Activated CD4-positive, alpha-beta memory T cell treated with anti-CD3 and anti-CD28 coated beads, Interleukin-2, amount 10 ng/mL, durations not matched to agents 7 days and 5 days (primary cell): ENCODE results near the gene GP5. TPM values are rescaled to one million over a fixed set of nuclear protein-coding genes. Genes with fewer than 3 reads are reported as not detected.

Source experiments
- CTCF ChIA-PET: fragments of 350-600 bp; sonication (Branson Sonifier 250); formaldehyde crosslinking; loops from one replicate; lab custom pipeline; 2021; ENCODE audit warnings: antibody characterized with exemption, inconsistent platforms; lab: Charles Lee
- POLR2A ChIA-PET: fragments of 350-600 bp; sonication (Branson Sonifier 250); formaldehyde crosslinking; loops from one replicate; lab custom pipeline; 2021; ENCODE audit warnings: antibody characterized with exemption; lab: Charles Lee
- DNase-seq: peaks from one replicate; pipeline ENCODE4 v3.0.0-alpha.2; 2020
- H3K27ac Mint-ChIP-seq: one replicate; pipeline ENCODE4 v1.8.0; 2021; ENCODE audit warnings: mild to moderate bottlenecking, mixed read lengths
- H3K27me3 Mint-ChIP-seq: one replicate; pipeline ENCODE4 v1.8.0; 2021; ENCODE audit warnings: mixed read lengths
- H3K36me3 Mint-ChIP-seq: one replicate; pipeline ENCODE4 v1.8.0; 2021; ENCODE audit warnings: low read depth, mixed read lengths
- H3K4me1 Mint-ChIP-seq: one replicate; pipeline ENCODE4 v1.8.0; 2021; ENCODE audit warnings: mixed read lengths
- H3K4me3 Mint-ChIP-seq: one replicate; pipeline ENCODE4 v1.8.0; 2021; ENCODE audit warnings: mild to moderate bottlenecking, mixed read lengths
- H3K9me3 Mint-ChIP-seq: one replicate; pipeline ENCODE4 v1.8.0; 2021; ENCODE audit warnings: mixed read lengths
- total RNA-seq, 2 experiments: library from RNA; stranded (reverse); gene quantifications; one replicate each; pipeline ENCODE4 v1.2.3, GENCODE V29; 2021

Gene GP5
- total RNA-seq, 2 experiments from 2014 or later, result 1.3 TPM

- Mint-ChIP-seq H3K36me3 (no peaks in the 10 kb centered on the region), H3K27ac (no peak overlapping the region), H3K27me3 (peaks cover 25% of the 10 kb centered on the region), H3K4me3 (no peak overlapping the region), H3K4me1 (no peaks in the 10 kb centered on the region), H3K9me3 (no peaks in the 10 kb centered on the region)
- no peak for DNase-seq
- ChIA-PET CTCF (no interaction called here), POLR2A (no interaction called here)
These were observed 16.2 kb downstream of the GP5 start for GRCh38 chr3:194382892-194383223.

GRCh38 chr3:194382196-194382891, 16.7 kb downstream of the GP5 start:
- H3K27me3 Mint-ChIP-seq, result peaks cover 27% of the 10 kb centered on the region
- H3K4me1 Mint-ChIP-seq, result no peaks in the 10 kb centered on the region
- no peaks in the 10 kb centered on the region for H3K36me3 Mint-ChIP-seq
- no peak for DNase-seq
- POLR2A ChIA-PET, result no interaction called here
- no peak overlapping the region for H3K4me3 Mint-ChIP-seq
- CTCF ChIA-PET, result no interaction called here
- H3K9me3 Mint-ChIP-seq, result no peaks in the 10 kb centered on the region
- H3K27ac Mint-ChIP-seq, result no peak overlapping the region

GRCh38 chr3:194381460-194381875, 17.6 kb downstream of the GP5 start:
- H3K36me3 Mint-ChIP-seq, result no peaks in the 10 kb centered on the region
- no peak overlapping the region for H3K4me3 Mint-ChIP-seq
- peaks cover 26% of the 10 kb centered on the region for H3K27me3 Mint-ChIP-seq
- POLR2A ChIA-PET, result no interaction called here
- no peak overlapping the region for H3K27ac Mint-ChIP-seq
- CTCF ChIA-PET, result no interaction called here
- DNase-seq, result no peak
- H3K4me1 Mint-ChIP-seq, result no peaks in the 10 kb centered on the region
- H3K9me3 Mint-ChIP-seq, result no peaks in the 10 kb centered on the region

- POLR2A ChIA-PET, result no interaction called here
- Mint-ChIP-seq H3K9me3 (no peaks in the 10 kb centered on the region), H3K27me3 (peaks cover 35% of the 10 kb centered on the region), H3K36me3 (no peaks in the 10 kb centered on the region), H3K4me1 (no peaks in the 10 kb centered on the region), H3K4me3 (no peak overlapping the region), H3K27ac (no peak overlapping the region)
- no peak for DNase-seq
- CTCF ChIA-PET, result no interaction called here
These were observed 18.7 kb downstream of the GP5 start for GRCh38 chr3:194380326-194380725.

GRCh38 chr3:194379651-194380050, 19.4 kb downstream of the GP5 start:
- DNase-seq, result no peak
- ChIA-PET POLR2A (no interaction called here), CTCF (no interaction called here)
- no peaks in the 10 kb centered on the region for H3K4me1 Mint-ChIP-seq
- no peaks in the 10 kb centered on the region for H3K36me3 Mint-ChIP-seq
- no peak overlapping the region for H3K27ac Mint-ChIP-seq
- no peak overlapping the region for H3K4me3 Mint-ChIP-seq
- peaks cover 37% of the 10 kb centered on the region for H3K27me3 Mint-ChIP-seq
- H3K9me3 Mint-ChIP-seq, result no peaks in the 10 kb centered on the region

- Mint-ChIP-seq H3K9me3 (no peaks in the 10 kb centered on the region), H3K27me3 (peaks cover 37% of the 10 kb centered on the region), H3K27ac (no peak overlapping the region), H3K4me1 (no peaks in the 10 kb centered on the region), H3K4me3 (no peak overlapping the region), H3K36me3 (no peaks in the 10 kb centered on the region)
- POLR2A ChIA-PET, result no interaction called here
- no peak for DNase-seq
- CTCF ChIA-PET, result no interaction called here
These were observed 19.8 kb downstream of the GP5 start for GRCh38 chr3:194379231-194379630.

- Mint-ChIP-seq H3K36me3 (no peaks in the 10 kb centered on the region), H3K27me3 (peaks cover 32% of the 10 kb centered on the region), H3K4me3 (no peak overlapping the region), H3K9me3 (no peaks in the 10 kb centered on the region), H3K4me1 (no peaks in the 10 kb centered on the region), H3K27ac (no peak overlapping the region)
- DNase-seq, result no peak
- ChIA-PET POLR2A (interaction anchor here (1.0 kb wide), 1 partner anchor 33 kb away, joined by 3 read pairs; no protein-coding TSS in a partner anchor), CTCF (interaction anchor here (1.1 kb wide), 1 partner anchor 34 kb away, joined by 4 read pairs; no protein-coding TSS in a partner anchor)
These were observed 21.4 kb downstream of the GP5 start for GRCh38 chr3:194377708-194378107.

- peaks cover 34% of the 10 kb centered on the region for H3K27me3 Mint-ChIP-seq
- H3K36me3 Mint-ChIP-seq, result no peaks in the 10 kb centered on the region
- H3K9me3 Mint-ChIP-seq, result no peaks in the 10 kb centered on the region
- no peaks in the 10 kb centered on the region for H3K4me1 Mint-ChIP-seq
- ChIA-PET CTCF (no interaction called here), POLR2A (no interaction called here)
- H3K27ac Mint-ChIP-seq, result no peak overlapping the region
- no peak overlapping the region for H3K4me3 Mint-ChIP-seq
- no peak for DNase-seq
These were observed 22.9 kb downstream of the GP5 start for GRCh38 chr3:194376241-194376560.

GRCh38 chr3:194375473-194376240, 23.4 kb downstream of the GP5 start:
- ChIA-PET POLR2A (no interaction called here), CTCF (no interaction called here)
- no peaks in the 10 kb centered on the region for H3K4me1 Mint-ChIP-seq
- DNase-seq, result no peak
- no peak overlapping the region for H3K27ac Mint-ChIP-seq
- peaks cover 35% of the 10 kb centered on the region for H3K27me3 Mint-ChIP-seq
- H3K9me3 Mint-ChIP-seq, result no peaks in the 10 kb centered on the region
- no peak overlapping the region for H3K4me3 Mint-ChIP-seq
- no peaks in the 10 kb centered on the region for H3K36me3 Mint-ChIP-seq

GRCh38 chr3:194374935-194375334, 24.1 kb downstream of the GP5 start:
- Mint-ChIP-seq H3K9me3 (no peaks in the 10 kb centered on the region), H3K4me3 (no peak overlapping the region), H3K27ac (no peak overlapping the region), H3K4me1 (no peaks in the 10 kb centered on the region), H3K36me3 (no peaks in the 10 kb centered on the region), H3K27me3 (peaks cover 35% of the 10 kb centered on the region)
- DNase-seq, result no peak
- POLR2A ChIA-PET, result no interaction called here
- CTCF ChIA-PET, result no interaction called here

- no peaks in the 10 kb centered on the region for H3K36me3 Mint-ChIP-seq
- H3K4me1 Mint-ChIP-seq, result no peaks in the 10 kb centered on the region
- CTCF ChIA-PET, result no interaction called here
- POLR2A ChIA-PET, result interaction anchor here (0.5 kb wide), 1 partner anchor 1819 kb away, joined by 3 read pairs; no protein-coding TSS in a partner anchor
- H3K27ac Mint-ChIP-seq, result no peak overlapping the region
- no peak overlapping the region for H3K4me3 Mint-ChIP-seq
- H3K27me3 Mint-ChIP-seq, result peaks cover 43% of the 10 kb centered on the region
- no peak for DNase-seq
- H3K9me3 Mint-ChIP-seq, result no peaks in the 10 kb centered on the region
These were observed 25.2 kb downstream of the GP5 start for GRCh38 chr3:194373899-194374298.

GRCh38 chr3:194373028-194373427, 26.0 kb downstream of the GP5 start:
- DNase-seq, result no peak
- Mint-ChIP-seq H3K27me3 (peaks cover 44% of the 10 kb centered on the region), H3K36me3 (no peaks in the 10 kb centered on the region), H3K4me3 (no peak overlapping the region), H3K27ac (no peak overlapping the region), H3K9me3 (no peaks in the 10 kb centered on the region), H3K4me1 (no peaks in the 10 kb centered on the region)
- POLR2A ChIA-PET, result interaction anchor here (0.5 kb wide), 1 partner anchor 1818 kb away, joined by 3 read pairs; no protein-coding TSS in a partner anchor
- CTCF ChIA-PET, result no interaction called here

GRCh38 chr3:194370753-194371152, 28.3 kb downstream of the GP5 start:
- no peak for DNase-seq
- Mint-ChIP-seq H3K36me3 (no peaks in the 10 kb centered on the region), H3K4me1 (no peaks in the 10 kb centered on the region), H3K9me3 (no peaks in the 10 kb centered on the region), H3K4me3 (no peak overlapping the region), H3K27me3 (peaks cover 44% of the 10 kb centered on the region), H3K27ac (no peak overlapping the region)
- ChIA-PET POLR2A (no interaction called here), CTCF (no interaction called here)
